Renal pelvis (tissue), 4 donors: ENCODE results near the gene VSTM4. TPM values are rescaled to one million over a fixed set of nuclear protein-coding genes. Genes with fewer than 3 reads are reported as not detected.

Experiments used
- DNase-seq: peaks from one replicate; pipeline ENCODE4 v3.0.0-alpha.2; 2013
- polyA plus RNA-seq, 3 donors: library from polyadenylated mRNA; unstranded; fragments of 120-200 nt; gene quantifications; one replicate each; pipeline ENCODE4 v1.2.1, GENCODE V29; 2013; ENCODE audit not compliant: insufficient read length in 3 of 3

VSTM4 gene
- polyA plus RNA-seq, 3 donors, result 12.2 to 13.4 (median 12.6) TPM

GRCh38 chr10:48973065-48973464 is 142.3 kb downstream of the VSTM4 start:
- no peak for DNase-seq

- no peak for DNase-seq
Observed at GRCh38 chr10:48970654-48971053, 144.7 kb downstream of the VSTM4 start.

- no peak for DNase-seq
Observed at GRCh38 chr10:48970046-48970445, 145.3 kb downstream of the VSTM4 start.

GRCh38 chr10:48968036-48968435 is 147.3 kb downstream of the VSTM4 start:
- DNase-seq, result no peak

GRCh38 chr10:48965460-48965859 is 149.9 kb downstream of the VSTM4 start:
- no peak for DNase-seq

Other genes starting within 250 kb of the VSTM4 start
- under 1 TPM in 1 of 3 donors, not detected in 2; 0.06 TPM for gene LRRC18, start 175.7 kb downstream of the VSTM4 start, polyA plus RNA-seq
- not detected for gene FAM170B, start 18.5 kb upstream of the VSTM4 start, polyA plus RNA-seq
- gene TMEM273, start 72.9 kb upstream of the VSTM4 start, polyA plus RNA-seq, result 1 to 10 TPM; 2.2 to 3.0 (median 2.5) TPM
- gene C10orf71, start 183.6 kb upstream of the VSTM4 start, polyA plus RNA-seq, result under 1 TPM in 2 of 3 donors, not detected in 1; 0.19 to 0.28 TPM